Left lung (tissue), 10 donors: Measurements from ENCODE around the gene RASAL1. TPM values are rescaled to one million over a fixed set of nuclear protein-coding genes. Genes with fewer than 3 reads are reported as not detected.

Source experiments
- ATAC-seq: fragments of 200-7000 bp; cut with Tn5 transposase; one replicate; pipeline ENCODE4 v1.9.1; 2020; ENCODE audit warnings: moderate library complexity
- DNase-seq, 4 donors: peaks; one replicate each; pipeline ENCODE4 v3.0.0-alpha.2; 2013 to 2020
- H3K27ac ChIP-seq, 2 donors: fragments of 200-600 bp; sonication (generic) in 1 of 2; one replicate each; pipeline versions ENCODE4 v1.5.0 to v1.8.0; 2020 to 2021
- H3K27me3 ChIP-seq, 2 donors: fragments of 200-600 bp; sonication (generic) in 1 of 2; one replicate each; pipeline versions ENCODE4 v1.5.0 to v1.8.0; 2020 to 2021
- H3K36me3 ChIP-seq, 2 donors: fragments of 200-600 bp; sonication (generic) in 1 of 2; one replicate each; pipeline versions ENCODE4 v1.5.0 to v1.8.0; 2020 to 2021
- H3K4me1 ChIP-seq, 2 donors: fragments of 200-600 bp; one replicate each; pipeline ENCODE4 v1.8.0; 2021
- H3K4me3 ChIP-seq, 2 donors: fragments of 200-600 bp; sonication (generic) in 1 of 2; one replicate each; pipeline versions ENCODE4 v1.5.0 to v1.8.0; 2020 to 2021; ENCODE audit warnings: mild to moderate bottlenecking in 1 of 2
- H3K9me3 ChIP-seq, 2 donors: fragments of 200-600 bp; sonication (generic) in 1 of 2; one replicate each; pipeline versions ENCODE4 v1.5.0 to v1.8.0; 2020 to 2021
- intact Hi-C, 2 donors: fragments of 100-400 bp; cut with DNase I; formaldehyde crosslinking; loops; one replicate each; pipeline versions ENCODE4 v1.11.2 to v1.14.2; 2022
- polyA plus RNA-seq, 6 donors: library from polyadenylated mRNA; unstranded; fragments of 120-200 nt; gene quantifications; one replicate each; pipeline ENCODE4 v1.2.1, GENCODE V29; 2013; ENCODE audit not compliant: insufficient read length in 6 of 6
- total RNA-seq, 2 donors: library from RNA; stranded (reverse); fragmentation: NEBNext Ultra II Directional; extraction: Animal tissue kit (Norgen Biotek cat#: 25700); gene quantifications; one replicate each; pipeline ENCODE4 v1.2.1, GENCODE V29; 2021
- TF ChIP-seq, protein P1 (sequence below), 2 donors: fragments of 200-600 bp; sonication (generic) in 1 of 2; IDR thresholded peaks; one replicate each; pipeline versions ENCODE4 v1.5.0 to v1.8.0; 2021; ENCODE audit warnings: antibody characterized with exemption in 2 of 2
- donor health status: DM: no; HTN: yes; CAD: no.
- donor health status: DM: no; HTN: no; CAD: no.

RASAL1 gene
- total and polyA plus RNA-seq, 8 donors = 0.16 to 0.46 (median 0.24) TPM

DNA sequence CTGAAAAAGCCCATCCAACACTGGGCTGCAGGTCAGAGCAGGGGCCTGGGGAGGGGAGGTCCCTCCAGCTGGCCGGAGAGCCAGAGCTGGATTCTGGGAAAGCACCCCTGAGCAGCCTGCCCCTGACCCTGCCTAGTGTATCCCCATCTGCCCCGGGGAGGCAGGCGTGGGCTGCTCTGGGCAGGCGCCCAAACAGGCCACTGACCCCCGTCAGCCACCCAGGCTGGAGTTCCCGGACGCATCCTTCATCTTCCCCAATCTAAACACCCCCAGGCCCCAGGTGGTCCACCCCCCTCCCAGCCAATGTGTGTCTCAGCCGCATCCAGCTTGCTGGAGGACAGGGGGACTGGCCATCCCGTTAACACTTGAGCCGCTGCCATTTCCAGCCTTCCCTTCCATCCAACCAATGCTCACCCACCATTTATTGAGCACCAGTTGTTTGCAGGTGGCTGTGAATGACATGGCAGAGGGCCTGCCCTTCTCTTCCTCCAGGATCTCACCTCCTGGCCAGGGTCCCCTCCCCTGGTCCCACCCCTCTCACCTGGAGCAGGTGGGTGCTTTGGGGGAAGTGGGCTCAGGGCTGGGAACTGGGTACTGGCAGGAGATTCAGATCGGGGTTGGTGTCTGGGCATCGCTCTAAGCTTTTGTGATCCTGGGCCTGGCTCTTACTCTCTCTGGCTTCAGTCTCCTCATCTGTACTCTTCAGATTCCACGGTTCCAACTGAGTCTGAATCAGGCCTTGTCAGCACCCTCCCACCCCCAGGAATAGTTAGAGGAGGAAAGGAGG lies 79.8 kb downstream of the RASAL1 start:
- Histone ChIP-seq H3K36me3 (no peaks in the 10 kb centered on the region), H3K4me1 (peaks cover 4 to 13% of the 10 kb centered on the region in 2 donors), H3K27ac (no peak overlapping the region), H3K4me3 (peak overlapping the region in 1 of 2 donors; percentile 24), H3K9me3 (no peaks in the 10 kb centered on the region), H3K27me3 (peaks cover 29 to 65% of the 10 kb centered on the region in 2 donors)
- ATAC-seq (no peak), DNase-seq (no peak)
- intact Hi-C loops = no loop called here
- TF ChIP-seq, protein P1, sequence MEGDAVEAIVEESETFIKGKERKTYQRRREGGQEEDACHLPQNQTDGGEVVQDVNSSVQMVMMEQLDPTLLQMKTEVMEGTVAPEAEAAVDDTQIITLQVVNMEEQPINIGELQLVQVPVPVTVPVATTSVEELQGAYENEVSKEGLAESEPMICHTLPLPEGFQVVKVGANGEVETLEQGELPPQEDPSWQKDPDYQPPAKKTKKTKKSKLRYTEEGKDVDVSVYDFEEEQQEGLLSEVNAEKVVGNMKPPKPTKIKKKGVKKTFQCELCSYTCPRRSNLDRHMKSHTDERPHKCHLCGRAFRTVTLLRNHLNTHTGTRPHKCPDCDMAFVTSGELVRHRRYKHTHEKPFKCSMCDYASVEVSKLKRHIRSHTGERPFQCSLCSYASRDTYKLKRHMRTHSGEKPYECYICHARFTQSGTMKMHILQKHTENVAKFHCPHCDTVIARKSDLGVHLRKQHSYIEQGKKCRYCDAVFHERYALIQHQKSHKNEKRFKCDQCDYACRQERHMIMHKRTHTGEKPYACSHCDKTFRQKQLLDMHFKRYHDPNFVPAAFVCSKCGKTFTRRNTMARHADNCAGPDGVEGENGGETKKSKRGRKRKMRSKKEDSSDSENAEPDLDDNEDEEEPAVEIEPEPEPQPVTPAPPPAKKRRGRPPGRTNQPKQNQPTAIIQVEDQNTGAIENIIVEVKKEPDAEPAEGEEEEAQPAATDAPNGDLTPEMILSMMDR (IDR thresholded peaks at IDR 0.05) = no peak

DNA sequence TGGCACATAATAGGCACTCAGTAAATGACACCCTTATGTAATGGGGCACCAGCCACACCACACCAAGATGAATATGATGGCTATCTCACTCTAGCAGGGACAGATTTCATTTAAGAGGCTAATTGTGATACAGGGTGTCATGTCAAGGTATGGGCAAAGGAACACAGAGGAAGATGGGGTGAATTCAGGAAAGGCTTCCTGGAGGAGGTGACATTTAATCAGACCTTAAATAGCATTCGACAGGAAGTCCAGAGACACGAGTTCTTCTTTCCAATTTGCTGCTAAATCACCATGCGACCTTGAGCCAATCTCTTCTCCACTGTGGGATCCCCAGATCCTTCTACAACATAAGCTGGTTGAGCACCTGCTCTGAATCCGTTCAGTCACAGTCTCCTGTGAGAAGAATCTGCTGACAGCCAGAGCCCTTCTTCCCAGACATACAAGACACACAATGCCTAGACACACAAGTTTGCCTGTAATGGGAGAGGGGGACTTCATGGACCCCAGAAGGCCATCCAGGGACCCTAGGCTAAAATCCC lies 80.5 kb downstream of the RASAL1 start:
- intact Hi-C loops = no loop called here
- no peak overlapping the region for H3K27ac ChIP-seq
- H3K27me3 ChIP-seq = peaks cover 29 to 67% of the 10 kb centered on the region in 2 donors
- no peaks in the 10 kb centered on the region for H3K36me3 ChIP-seq
- DNase-seq = no peak
- peaks cover 4 to 13% of the 10 kb centered on the region in 2 donors for H3K4me1 ChIP-seq
- TF ChIP-seq, protein P1 (IDR thresholded peaks at IDR 0.05) = no peak
- no peak overlapping the region for H3K4me3 ChIP-seq
- no peaks in the 10 kb centered on the region for H3K9me3 ChIP-seq
- ATAC-seq = no peak

DNA sequence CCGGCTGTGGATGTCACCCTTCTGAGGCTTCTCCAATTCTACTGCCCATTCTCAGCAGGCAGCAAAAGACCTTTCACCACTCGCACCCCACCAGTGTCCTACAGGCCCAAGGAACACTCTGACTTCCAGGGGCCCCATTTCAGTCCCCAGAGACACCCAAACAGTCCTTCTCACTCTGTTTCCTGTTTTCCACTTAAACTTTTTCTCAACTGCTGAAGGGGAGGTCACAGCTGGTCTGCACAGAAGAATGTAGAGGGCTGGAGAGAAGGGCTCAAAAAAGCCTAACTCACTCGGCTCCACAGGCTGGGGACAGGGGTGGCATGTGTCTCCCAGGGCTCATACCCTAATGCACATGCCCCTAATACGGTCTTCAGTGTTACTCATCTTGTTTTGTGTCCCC lies 83.2 kb downstream of the RASAL1 start:
- Histone ChIP-seq H3K27ac (no peak overlapping the region), H3K9me3 (no peaks in the 10 kb centered on the region), H3K27me3 (peaks cover 18 to 65% of the 10 kb centered on the region in 2 donors), H3K4me3 (no peak overlapping the region), H3K36me3 (no peaks in the 10 kb centered on the region), H3K4me1 (peaks cover 4 to 11% of the 10 kb centered on the region in 2 donors)
- TF ChIP-seq, protein P1 (IDR thresholded peaks at IDR 0.05) = no peak
- intact Hi-C loops = no loop called here
- ATAC-seq (no peak), DNase-seq (no peak)

DNA sequence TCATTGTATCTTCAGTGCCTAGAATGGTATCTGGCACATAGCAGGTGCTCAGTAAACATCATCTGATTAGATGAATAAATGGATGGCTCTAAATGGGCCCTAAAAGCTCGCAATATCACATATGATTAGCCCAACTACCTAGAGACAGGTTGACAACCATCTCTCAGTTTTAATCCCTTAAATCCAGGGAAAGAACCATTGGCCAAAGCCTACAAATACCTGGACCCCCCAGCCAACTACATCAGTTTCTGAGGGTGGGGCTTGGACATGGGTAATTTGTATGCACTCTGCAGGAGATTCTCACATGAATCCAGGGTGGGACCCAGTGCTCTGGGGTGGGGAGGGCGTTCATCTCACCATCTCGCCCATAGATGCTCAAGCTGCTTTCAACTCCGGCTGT lies 83.8 kb downstream of the RASAL1 start:
- Histone ChIP-seq H3K4me1 (peaks cover under 1 to 5% of the 10 kb centered on the region in 2 donors), H3K9me3 (no peaks in the 10 kb centered on the region), H3K27me3 (peaks cover 13 to 60% of the 10 kb centered on the region in 2 donors), H3K27ac (no peak overlapping the region), H3K4me3 (no peak overlapping the region), H3K36me3 (no peaks in the 10 kb centered on the region)
- ATAC-seq (no peak), DNase-seq (no peak)
- intact Hi-C loops = no loop called here
- TF ChIP-seq, protein P1 (IDR thresholded peaks at IDR 0.05) = no peak

DNA sequence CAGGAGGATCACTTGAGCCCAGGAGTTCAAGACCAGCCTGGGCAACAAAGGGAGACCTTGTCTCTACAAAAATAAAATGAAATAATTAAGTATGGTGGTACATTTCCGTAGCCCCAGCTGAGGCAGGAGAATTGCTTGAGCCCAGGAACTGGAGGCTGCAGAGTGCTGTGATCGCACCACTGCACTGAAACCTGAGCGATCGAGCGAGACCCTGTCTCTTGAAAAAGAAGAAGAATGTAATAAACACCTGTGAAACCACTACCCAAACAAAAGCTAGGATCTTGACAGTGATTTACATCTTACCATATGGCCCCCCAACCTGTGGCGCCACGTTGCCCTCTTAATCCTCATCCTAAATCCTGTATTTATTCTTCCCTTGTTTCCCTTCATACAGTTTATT lies 84.8 kb downstream of the RASAL1 start:
- no peaks in the 10 kb centered on the region for H3K4me1 ChIP-seq
- DNase-seq (no peak), ATAC-seq (no peak)
- H3K27ac ChIP-seq = no peak overlapping the region
- H3K27me3 ChIP-seq = peaks cover 3 to 50% of the 10 kb centered on the region in 2 donors
- H3K4me3 ChIP-seq = no peak overlapping the region
- TF ChIP-seq, protein P1 (IDR thresholded peaks at IDR 0.05) = no peak
- no peaks in the 10 kb centered on the region for H3K9me3 ChIP-seq
- H3K36me3 ChIP-seq = no peaks in the 10 kb centered on the region
- intact Hi-C loops = no loop called here
